HL-60 (cell line): ENCODE data around the gene ILDR1.

ENCODE experiments used
- DNase-seq, 2 experiments: peaks; one replicate each; pipeline ENCODE4 v3.0.0-alpha.2; 2010 to 2020; ENCODE audit warnings: low read depth in 1 of 2, low spot score in 1 of 2
- H3K27ac ChIP-seq: fragments of 250-450 bp; sonication (Bioruptor Pico); replicated peaks from 2 replicates; pipeline ENCODE4 v1.5.1; 2020; ENCODE audit warnings: mild to moderate bottlenecking, moderate library complexity
- H3K27me3 ChIP-seq: fragments of 250-450 bp; sonication (Bioruptor Pico); 2 replicates; pipeline ENCODE4 v1.5.1; 2021; ENCODE audit warnings: mild to moderate bottlenecking, moderate library complexity; ENCODE audit not compliant: insufficient read depth, poor library complexity, severe bottlenecking
- H3K4me3 ChIP-seq: replicated peaks from 2 replicates; pipeline ENCODE4 v1.5.1; 2011; ENCODE audit warnings: mild to moderate bottlenecking, control low read depth, low read length; ENCODE audit not compliant: insufficient read depth
- CTCF ChIP-seq: IDR thresholded peaks from one replicate; pipeline ENCODE4 v1.5.1; 2011; ENCODE audit warnings: low read length, control low read depth, inconsistent platforms; ENCODE audit not compliant: insufficient read depth
- GABPA ChIP-seq: IDR thresholded peaks from 2 replicates; pipeline ENCODE4 v1.6.1; 2012; ENCODE audit warnings: low read depth
- POLR2AphosphoS5 ChIP-seq: IDR thresholded peaks from 2 replicates; pipeline ENCODE4 v1.6.1; 2012; ENCODE audit warnings: low read depth
- SPI1 ChIP-seq: IDR thresholded peaks from 2 replicates; pipeline ENCODE4 v1.6.1; 2012; ENCODE audit warnings: low read depth, mild to moderate bottlenecking, borderline replicate concordance
- TF ChIP-seq, protein P1 (sequence below): IDR thresholded peaks from 2 replicates; pipeline ENCODE4 v1.6.1; 2012; ENCODE audit warnings: low read depth; ENCODE audit not compliant: insufficient replicate concordance

The ILDR1 gene

GRCh38 chr3:122064326-122064725 lies 42.3 kb upstream of the ILDR1 start:
- Histone ChIP-seq H3K4me3 (no peak overlapping the region), H3K27me3 (no peaks in the 10 kb centered on the region)
- TF ChIP-seq CTCF (no peak), POLR2AphosphoS5 (no peak), GABPA (no peak), SPI1 (no peak)
- TF ChIP-seq, protein P1, sequence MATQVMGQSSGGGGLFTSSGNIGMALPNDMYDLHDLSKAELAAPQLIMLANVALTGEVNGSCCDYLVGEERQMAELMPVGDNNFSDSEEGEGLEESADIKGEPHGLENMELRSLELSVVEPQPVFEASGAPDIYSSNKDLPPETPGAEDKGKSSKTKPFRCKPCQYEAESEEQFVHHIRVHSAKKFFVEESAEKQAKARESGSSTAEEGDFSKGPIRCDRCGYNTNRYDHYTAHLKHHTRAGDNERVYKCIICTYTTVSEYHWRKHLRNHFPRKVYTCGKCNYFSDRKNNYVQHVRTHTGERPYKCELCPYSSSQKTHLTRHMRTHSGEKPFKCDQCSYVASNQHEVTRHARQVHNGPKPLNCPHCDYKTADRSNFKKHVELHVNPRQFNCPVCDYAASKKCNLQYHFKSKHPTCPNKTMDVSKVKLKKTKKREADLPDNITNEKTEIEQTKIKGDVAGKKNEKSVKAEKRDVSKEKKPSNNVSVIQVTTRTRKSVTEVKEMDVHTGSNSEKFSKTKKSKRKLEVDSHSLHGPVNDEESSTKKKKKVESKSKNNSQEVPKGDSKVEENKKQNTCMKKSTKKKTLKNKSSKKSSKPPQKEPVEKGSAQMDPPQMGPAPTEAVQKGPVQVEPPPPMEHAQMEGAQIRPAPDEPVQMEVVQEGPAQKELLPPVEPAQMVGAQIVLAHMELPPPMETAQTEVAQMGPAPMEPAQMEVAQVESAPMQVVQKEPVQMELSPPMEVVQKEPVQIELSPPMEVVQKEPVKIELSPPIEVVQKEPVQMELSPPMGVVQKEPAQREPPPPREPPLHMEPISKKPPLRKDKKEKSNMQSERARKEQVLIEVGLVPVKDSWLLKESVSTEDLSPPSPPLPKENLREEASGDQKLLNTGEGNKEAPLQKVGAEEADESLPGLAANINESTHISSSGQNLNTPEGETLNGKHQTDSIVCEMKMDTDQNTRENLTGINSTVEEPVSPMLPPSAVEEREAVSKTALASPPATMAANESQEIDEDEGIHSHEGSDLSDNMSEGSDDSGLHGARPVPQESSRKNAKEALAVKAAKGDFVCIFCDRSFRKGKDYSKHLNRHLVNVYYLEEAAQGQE, result no peak

GRCh38 chr3:122063908-122064307 lies 41.9 kb upstream of the ILDR1 start:
- Histone ChIP-seq H3K27me3 (no peaks in the 10 kb centered on the region), H3K27ac (no peak overlapping the region), H3K4me3 (no peak overlapping the region)
- DNase-seq, result peak in 1 of 2 experiments; percentile 41
- peak; percentile 28; the same call in 1 of the 2 replicates for TF ChIP-seq SPI1
- no peak for TF ChIP-seq GABPA

More at GRCh38 chr3:122064326-122064725, 42.3 kb upstream of the ILDR1 start:
- DNase-seq, result no peak
- H3K27ac ChIP-seq, result no peak overlapping the region

DNA sequence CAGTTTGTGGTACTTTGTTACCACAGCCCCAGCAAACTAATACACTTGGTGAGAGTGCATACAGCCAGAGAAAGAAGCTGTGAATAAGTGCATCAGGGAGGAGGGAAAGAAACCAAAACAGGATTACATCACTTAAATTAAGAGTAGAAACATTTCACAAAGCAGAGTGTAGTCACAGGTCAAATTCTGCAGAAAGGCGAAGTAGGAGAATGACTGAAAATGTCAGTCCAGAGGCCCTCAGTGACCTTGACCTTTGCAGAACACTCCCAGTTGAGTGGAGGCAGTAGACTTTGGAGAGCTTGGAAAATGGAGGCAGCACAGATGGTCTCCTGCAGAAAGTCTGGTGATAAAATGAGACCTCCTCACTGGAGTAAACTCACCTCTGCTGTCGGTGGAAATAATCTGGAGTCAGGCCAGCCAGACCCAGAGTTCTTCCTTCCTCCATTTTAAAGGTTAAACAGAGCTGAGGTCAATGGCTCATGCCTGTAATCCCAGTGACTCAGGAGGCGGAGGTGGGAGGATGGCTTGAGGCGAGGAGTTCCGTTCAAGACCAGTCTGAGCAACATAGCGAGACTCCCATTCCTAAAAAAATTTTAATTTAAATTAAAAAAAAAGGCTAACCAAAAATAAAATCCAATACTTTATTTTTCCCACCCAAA lies 38.1 kb upstream of the ILDR1 start:
- H3K27ac ChIP-seq, result 0 out of 2 replicates have a peak overlapping the region, but pooled peaks have one; percentile 2
- no peak for TF ChIP-seq SPI1
- no peak for TF ChIP-seq POLR2AphosphoS5
- TF ChIP-seq GABPA, result no peak
- TF ChIP-seq, protein P1, result no peak
- TF ChIP-seq CTCF, result no peak
- DNase-seq, result peak; percentile 18 to 62
- no peaks in the 10 kb centered on the region for H3K27me3 ChIP-seq
- H3K4me3 ChIP-seq, result no peak overlapping the region

- DNase-seq, result no peak
- TF ChIP-seq GABPA (no peak), CTCF (no peak), SPI1 (no peak), POLR2AphosphoS5 (no peak)
- TF ChIP-seq, protein P1, result no peak
- H3K27ac ChIP-seq, result no peak overlapping the region
- H3K27me3 ChIP-seq, result no peaks in the 10 kb centered on the region
- H3K4me3 ChIP-seq, result no peak overlapping the region
These were observed 36.2 kb upstream of the ILDR1 start for GRCh38 chr3:122058294-122058693.
